ENCODE measurements around the gene PDE2A. TPM values are rescaled to one million over a fixed set of nuclear protein-coding genes. Genes with fewer than 3 reads are reported as not detected.

The PDE2A gene
- polyA plus RNA-seq, 1 experiment: 0.64 TPM

DNA sequence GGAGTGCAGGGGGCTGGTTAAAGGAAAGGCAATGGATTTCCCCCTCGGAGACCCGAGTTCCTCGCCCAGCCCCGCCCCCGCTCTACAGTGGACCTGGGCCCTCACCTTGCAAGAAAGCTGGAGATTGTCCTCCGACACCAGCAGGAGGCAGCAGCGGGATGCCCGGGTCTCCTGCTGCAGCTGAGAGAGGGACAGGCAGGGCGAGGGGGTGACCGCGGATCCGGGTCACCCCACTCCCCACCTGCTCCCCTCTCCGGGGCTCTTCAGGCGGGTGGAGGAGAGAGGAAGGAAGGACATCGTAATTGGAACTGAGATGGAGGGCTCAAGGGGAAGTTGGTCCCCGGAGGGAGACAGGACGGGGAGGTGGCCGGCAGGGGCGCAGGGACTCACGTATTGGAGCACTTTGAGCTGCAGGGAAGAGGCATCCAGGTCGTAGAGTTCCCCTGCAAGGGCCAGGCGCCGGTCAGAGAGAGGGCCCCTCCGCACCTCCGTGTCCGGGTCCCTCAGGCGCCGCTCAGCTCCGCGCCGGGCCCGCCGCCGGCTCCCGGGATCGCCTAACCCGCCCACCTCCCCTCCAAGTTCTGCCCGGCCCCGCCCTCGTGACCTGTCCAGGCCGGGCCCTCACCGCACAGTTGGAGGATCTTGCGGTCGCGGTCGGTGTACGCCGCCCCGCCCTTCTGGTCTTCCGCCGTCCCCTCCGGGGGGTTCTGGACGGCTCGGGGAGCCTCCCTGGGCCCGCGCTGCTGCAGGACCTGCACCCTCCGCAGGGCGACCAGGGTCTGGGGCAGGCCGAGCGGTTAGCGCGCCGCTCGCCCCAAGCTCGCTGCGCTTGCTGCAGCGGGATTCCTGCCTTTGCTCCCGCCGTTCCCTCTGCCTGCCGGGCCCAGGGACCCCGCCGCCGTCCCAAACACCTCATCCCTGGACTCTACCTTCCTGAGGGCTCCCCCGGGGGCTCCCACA is 84.1 kb downstream of the PDE2A start:
- Histone ChIP-seq H3K36me3 (ENCODE audit: control insufficient read depth, insufficient read depth, low read length) (no peaks in the 10 kb centered on the region), H3K27me3 (ENCODE audit: control insufficient read depth, insufficient read depth, low read length) (peaks cover 61% of the 10 kb centered on the region), H3K4me3 (ENCODE audit: low read depth, low read length) (no peak overlapping the region)
- ChIA-PET CTCF (interaction anchor here (0.8 to 5.4 kb wide), 10 partner anchors 8 to 109 kb away, joined by 3 to 57 read pairs (median 3); no protein-coding TSS in a partner anchor), POLR2A (no interaction called here)
- TF ChIP-seq, protein P1, sequence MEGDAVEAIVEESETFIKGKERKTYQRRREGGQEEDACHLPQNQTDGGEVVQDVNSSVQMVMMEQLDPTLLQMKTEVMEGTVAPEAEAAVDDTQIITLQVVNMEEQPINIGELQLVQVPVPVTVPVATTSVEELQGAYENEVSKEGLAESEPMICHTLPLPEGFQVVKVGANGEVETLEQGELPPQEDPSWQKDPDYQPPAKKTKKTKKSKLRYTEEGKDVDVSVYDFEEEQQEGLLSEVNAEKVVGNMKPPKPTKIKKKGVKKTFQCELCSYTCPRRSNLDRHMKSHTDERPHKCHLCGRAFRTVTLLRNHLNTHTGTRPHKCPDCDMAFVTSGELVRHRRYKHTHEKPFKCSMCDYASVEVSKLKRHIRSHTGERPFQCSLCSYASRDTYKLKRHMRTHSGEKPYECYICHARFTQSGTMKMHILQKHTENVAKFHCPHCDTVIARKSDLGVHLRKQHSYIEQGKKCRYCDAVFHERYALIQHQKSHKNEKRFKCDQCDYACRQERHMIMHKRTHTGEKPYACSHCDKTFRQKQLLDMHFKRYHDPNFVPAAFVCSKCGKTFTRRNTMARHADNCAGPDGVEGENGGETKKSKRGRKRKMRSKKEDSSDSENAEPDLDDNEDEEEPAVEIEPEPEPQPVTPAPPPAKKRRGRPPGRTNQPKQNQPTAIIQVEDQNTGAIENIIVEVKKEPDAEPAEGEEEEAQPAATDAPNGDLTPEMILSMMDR (IDR thresholded peaks at IDR 0.05; ENCODE audit: insufficient read depth, low read depth, low read length): peak; percentile 44
- no peak for DNase-seq (ENCODE audit: low read depth)

DNA sequence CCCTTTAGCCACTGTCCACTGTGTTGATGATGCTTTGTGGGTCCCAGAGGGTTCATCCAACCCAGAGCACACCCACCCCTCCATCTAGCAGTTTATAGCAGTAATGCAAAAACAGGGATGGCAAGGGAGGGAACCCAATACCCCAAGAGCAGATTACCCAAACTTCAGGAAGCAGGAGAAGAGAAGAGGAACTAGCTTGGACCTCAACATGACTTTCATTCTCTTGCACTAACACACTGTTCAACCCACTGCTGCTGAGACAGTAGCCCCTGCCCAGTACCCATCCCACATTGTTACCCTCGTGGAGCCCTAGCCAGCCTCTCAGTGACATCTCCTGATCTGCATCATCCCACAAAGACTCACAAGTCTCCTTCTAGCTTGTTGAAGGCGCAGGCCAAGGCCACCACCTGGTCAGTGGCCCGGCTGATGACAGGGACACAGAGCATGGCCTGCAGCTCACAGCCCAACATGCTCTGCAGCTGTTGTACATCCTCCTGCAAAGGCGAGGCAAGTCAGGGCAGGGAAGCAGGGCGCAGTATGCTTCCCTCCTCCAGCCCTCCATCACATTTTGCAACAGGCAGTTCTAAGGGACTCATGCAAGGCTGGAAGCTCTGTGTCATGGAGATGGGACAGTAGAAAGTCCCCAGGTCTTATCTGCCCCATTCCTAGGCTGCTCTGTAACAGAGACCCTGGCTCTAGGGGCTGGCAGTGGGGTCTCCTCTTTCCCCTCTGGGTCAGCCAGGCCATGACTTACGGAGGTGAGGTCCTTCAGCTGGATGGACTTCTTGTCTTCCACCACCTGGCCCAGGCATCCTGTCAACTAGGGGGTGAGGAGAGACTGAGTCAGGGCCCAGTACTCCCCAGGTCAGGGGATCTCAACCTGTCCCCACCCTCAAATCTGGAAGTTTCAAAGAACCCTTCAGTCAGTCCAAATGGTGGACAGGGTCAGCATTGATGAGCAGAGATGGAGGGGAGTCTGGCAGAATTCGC is 85.5 kb downstream of the PDE2A start:
- TF ChIP-seq, protein P1 (IDR thresholded peaks at IDR 0.05; ENCODE audit: insufficient read depth, low read depth, low read length): no peak
- POLR2A ChIA-PET: no interaction called here

DNA sequence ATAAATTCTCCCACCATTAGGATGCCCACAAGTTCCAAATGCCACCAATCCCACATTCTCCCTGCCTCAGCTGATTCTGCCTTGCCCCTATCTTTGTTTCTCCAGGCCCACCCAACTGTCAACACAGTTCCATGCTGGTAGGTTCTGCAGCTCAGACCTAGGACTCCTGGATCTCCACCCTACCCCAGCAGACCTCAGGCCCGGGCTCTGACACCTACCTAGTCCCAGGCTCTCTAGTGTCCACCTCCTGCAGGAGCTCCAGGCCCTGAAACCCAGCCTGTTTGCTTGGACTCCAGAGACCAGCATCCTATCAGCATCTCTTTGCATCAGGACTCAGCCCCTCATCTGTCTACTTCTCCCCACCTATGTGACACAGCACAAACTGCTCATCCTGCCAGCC is 86.5 kb downstream of the PDE2A start:
- Histone ChIP-seq H3K27me3 (ENCODE audit: control insufficient read depth, insufficient read depth, low read length) (peaks cover 54% of the 10 kb centered on the region), H3K36me3 (ENCODE audit: control insufficient read depth, insufficient read depth, low read length) (no peaks in the 10 kb centered on the region), H3K4me3 (ENCODE audit: low read depth, low read length) (no peak overlapping the region)
- TF ChIP-seq, protein P1 (IDR thresholded peaks at IDR 0.05; ENCODE audit: insufficient read depth, low read depth, low read length): no peak
- ChIA-PET CTCF (interaction anchor here (0.9 to 5.8 kb wide), 9 partner anchors 11 to 117 kb away, joined by 3 to 57 read pairs (median 21); no protein-coding TSS in a partner anchor), POLR2A (no interaction called here)
- DNase-seq (ENCODE audit: low read depth): no peak

More for the DNA sequence above, 85.5 kb downstream of the PDE2A start:
- Histone ChIP-seq H3K36me3 (ENCODE audit: control insufficient read depth, insufficient read depth, low read length) (no peaks in the 10 kb centered on the region), H3K27me3 (ENCODE audit: control insufficient read depth, insufficient read depth, low read length) (peaks cover 60% of the 10 kb centered on the region), H3K4me3 (ENCODE audit: low read depth, low read length) (no peak overlapping the region)
- CTCF ChIA-PET: interaction anchor here (0.6 to 5.8 kb wide), 8 partner anchors 11 to 591 kb away, joined by 3 to 57 read pairs (median 26); no protein-coding TSS in a partner anchor
- DNase-seq (ENCODE audit: low read depth): no peak

DNA sequence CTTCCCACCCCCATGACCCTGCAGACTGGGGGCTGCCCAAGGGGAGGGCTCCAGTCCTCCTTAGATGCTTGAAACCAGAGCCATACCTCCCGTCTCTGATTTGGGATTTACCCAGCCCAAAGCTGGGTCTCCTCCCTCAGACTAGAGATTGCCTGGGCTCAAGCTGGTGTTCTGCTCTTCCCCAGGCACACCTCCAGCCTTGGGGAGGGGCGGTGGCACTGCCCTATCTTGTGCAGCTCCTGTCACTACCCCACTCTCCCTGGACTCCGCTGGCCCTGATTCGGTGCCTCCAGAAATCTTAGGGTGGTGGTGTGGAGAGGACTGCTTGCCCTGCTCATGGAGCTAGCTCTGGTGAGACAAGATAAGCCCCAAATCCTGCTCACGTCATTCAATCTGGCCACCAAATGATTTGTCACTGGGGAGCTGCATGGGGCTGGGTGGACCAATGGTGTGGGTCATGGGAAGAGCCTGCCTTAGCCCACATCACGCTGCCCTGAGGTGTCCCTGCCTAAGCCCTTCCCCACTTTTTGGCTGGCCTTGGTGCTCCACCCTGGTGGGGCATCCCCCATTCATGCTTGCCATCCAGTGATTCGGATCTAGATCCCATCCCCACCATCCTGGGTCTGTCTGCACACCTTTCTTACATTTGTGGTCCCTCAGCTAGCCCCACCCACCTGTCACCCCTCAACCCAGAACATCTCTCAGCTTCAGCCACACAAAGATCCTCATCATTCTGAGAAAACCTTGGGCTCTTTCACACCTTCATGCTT is 87.7 kb downstream of the PDE2A start:
- Histone ChIP-seq H3K27me3 (ENCODE audit: control insufficient read depth, insufficient read depth, low read length) (peaks cover 51% of the 10 kb centered on the region), H3K4me3 (ENCODE audit: low read depth, low read length) (no peak overlapping the region), H3K36me3 (ENCODE audit: control insufficient read depth, insufficient read depth, low read length) (no peaks in the 10 kb centered on the region)
- ChIA-PET CTCF (interaction anchor here (0.6 to 5.8 kb wide), 31 partner anchors 8 to 592 kb away, joined by 3 to 57 read pairs (median 4); no protein-coding TSS in a partner anchor), POLR2A (no interaction called here)
- DNase-seq (ENCODE audit: low read depth): no peak
- TF ChIP-seq, protein P1 (IDR thresholded peaks at IDR 0.05; ENCODE audit: insufficient read depth, low read depth, low read length): no peak

All from BJ (cell line).